ENCODE results near the gene TBX3.
A peak's percentile ranks its signal among the peaks of the same experiment; 100 is the strongest.

Gene TBX3

DNA sequence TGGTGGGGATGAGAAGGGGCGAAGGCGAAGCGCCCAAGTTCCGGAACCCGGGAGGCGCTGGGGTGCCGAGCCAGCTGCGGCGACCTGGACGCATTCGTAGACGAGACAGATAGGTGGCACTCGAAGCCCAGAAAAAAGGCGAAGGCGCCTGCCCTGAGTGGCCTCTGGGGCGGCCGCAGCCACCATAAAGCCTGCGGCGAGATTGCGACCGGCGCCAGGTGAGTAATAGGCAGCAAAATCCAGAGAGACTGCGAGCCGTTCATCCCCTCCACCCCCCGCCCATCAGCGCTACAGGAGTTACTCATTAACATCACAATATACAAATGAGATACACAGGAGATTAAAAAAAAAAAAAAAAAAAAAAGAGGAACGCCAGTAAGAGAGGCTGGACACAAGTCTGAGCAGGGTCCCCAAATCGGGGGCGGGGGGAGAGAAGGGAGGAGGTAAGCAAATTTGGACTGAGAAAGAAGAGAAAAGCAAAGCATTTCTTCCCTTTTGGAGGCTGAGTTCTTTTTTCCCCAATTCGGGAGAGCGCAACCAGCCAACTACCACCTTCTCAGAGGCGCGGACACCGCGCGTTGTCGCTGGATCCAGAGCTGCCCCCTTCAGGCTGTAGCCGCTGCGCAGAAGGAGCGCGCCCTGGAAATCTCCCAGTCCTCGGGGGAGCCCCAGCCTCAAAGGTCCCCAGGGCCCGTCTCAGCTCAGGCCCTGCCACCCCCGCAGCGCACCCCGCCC is 15.7 kb downstream of the TBX3 start:
- FAIRE-seq, result no peak

DNA sequence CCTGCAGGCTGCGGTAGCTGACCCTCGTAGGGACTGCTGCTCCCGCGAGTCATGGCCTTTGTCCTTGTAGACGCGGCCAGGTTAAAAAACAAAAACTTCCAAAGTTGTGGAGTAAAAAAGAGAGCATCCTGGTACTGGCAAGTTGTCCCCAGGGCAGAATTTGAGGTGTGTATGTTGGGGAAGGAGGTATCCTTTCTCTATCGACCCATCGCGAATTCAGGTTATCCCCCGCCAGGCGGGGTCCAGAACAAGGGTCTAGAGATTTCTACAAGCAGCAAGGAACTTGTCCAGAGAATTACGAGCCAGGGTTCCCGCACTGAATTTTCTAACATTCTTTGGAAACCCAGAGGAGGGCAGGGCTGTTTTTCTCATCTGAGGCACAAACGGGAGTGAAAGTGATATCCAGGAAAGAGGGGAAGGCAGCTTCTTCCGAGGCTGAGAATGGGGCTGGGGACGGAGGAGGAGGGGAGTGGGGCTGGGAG is 16.3 kb downstream of the TBX3 start:
- FAIRE-seq, result no peak

DNA sequence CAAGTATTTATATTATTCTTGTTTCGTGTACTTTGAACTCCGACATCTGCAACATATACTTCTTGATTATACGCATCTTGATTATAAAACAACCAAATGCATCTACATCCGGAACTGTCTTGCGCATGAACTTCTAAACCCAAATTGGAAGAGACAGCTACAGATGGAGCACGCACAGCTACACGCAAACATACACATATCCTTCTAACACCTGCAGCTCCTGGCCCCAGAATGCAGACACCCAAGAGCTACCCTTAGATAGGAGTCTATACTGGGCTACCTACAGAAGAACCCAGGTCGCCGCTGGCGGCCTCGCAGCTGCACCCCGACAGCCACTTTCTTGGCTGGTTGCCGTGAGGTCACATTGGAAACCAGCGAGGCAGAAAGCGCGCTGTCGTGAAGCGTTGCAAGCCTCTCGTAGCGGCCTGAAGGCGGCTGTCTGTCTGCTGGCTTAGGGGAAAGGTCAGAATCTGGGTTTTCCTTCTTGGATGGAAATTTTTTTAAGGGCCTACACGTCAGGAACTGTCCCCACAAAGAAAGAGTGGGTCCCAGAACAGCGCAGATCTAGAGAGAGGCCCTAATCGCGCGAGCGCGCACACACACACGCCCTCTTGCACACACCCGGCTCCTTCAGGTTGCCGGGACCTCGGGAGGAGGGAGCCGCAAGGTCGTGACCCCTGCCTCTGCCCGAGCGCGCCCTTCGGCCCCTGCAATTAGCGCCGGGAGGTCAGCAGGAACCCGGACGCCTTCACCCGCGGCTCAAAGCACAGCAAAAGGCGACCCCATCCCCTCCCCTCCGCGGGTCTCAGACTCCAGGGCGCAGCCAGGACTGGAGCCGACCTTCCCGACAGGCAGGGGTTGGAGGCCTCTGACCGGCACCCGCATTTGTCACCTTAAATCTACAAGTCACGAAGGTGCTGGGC is 17.0 kb downstream of the TBX3 start:
- FAIRE-seq, result no peak

DNA sequence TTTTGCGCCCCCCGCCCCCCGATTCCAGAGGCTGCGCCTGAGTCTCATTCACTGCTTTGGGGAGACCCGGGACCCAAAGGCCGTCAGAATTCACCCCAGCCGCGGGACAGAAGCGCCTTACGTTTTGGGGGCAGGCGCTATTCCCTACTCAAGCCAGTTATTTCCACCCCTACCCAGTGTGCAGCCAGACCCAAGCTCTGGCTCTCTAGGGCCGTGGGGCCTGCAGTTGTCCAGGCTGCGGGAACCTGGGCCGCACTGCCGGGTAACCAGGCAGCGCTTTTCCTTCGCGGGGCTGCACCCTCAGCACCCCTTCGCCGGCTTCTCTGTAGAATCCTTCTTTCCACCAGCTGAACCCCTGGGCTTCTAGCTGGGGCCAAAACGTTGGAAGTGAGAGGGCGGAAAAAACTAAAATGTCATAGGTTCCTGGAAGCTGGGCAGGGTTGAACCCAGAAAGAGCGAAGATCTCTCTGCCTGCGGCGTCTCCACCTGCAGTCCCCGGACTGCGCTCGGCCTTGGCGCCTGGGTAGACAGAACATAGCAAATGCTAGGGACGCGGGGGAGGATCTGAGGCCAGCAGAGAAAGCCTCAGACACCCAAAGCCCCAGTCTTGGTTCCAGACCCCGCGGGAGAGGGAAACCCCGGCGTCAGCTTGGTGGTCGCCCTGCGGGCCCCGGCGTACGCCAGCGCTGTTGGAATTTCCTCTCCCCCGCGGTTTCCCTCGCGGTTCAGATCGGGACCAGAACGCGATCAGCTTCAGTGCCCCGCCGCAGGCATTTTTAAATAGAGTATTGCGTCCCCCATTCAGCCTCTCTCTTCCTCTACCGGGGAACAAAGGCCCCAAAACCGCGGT is 18.3 kb downstream of the TBX3 start:
- FAIRE-seq, result no peak

DNA sequence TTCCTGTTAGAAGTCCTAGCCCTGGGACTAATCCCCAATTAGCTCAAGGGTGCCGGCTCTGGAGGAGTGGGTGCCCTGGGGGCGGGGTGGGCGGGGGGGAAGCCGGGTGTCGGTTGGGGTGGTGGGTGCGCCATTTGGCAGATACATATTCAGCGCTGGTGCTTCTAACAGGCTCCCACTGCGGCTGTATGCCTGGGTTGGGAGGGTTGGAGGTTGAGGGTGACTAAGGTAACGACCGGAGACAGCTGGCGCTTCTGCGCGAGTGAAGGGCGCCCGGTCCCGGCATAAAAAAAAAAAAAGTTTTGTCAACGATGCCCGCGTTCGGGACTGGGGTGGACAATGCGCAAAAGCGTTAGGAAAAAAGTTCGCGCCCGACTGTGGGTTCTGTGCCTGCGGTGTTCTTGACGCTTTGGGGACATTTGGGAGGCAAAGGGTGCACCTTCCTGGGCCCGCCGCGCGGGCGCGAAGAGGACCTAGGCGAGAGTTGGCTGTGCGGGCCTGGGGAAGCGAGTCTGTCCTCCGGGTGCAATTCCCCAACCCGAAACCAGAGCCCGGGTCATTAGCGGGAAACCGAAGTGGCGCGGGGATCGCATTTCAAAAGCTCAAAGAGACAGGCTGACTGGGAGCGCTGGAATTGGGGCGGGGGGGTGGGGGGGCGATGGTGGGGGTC is 19.2 kb downstream of the TBX3 start:
- no peak for FAIRE-seq

DNA sequence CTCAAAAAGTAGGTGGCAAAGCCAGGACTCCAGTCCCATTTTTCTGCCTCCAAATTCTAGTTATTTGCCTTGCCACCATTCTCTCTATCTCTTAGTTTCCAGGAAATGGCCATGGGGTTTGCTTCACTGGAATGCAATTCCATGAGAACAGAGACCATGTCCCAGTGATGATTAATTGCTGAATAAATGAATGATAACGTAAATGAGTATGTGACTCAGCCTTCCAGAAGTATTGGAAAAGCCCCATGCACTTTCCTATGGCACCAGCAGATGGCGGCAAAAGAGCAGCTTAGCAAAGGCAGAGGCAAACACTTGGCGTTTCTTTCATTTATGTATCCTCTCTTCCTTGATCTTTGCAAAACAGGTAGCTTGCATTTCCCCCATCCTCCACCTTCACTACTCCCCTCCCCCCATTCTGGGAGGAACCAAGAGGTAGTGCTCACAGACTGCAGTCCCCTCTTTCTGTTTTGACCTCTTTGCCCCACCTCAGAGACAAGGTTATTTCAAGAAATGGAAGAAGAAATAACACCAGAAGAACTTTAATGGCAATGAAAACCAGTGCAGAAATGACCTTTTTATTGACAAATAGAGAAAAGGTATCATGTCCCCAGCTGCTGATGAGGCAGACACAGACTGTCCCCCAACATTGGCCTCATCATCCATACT is 21.3 kb downstream of the TBX3 start:
- peak; percentile 23 for FAIRE-seq

DNA sequence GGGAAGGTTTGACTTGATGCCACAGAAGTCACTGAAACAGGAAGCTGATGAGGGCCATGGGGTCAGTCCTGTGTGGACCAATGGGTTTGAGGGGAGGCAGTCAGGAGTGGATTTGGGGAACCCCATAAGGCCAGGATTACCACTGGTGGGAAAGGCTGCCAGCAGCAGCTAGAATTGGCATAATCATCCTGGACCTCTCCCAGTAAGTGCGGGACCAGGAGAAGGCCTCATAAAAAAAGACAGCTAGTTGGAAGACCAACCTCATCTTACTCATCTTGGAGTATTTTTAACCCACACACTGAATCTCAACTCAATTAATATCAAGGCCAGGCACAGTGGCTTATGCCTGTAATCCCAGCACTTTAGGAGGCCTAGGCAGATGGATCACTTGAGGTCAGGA is 22.7 kb downstream of the TBX3 start:
- FAIRE-seq, result no peak

DNA sequence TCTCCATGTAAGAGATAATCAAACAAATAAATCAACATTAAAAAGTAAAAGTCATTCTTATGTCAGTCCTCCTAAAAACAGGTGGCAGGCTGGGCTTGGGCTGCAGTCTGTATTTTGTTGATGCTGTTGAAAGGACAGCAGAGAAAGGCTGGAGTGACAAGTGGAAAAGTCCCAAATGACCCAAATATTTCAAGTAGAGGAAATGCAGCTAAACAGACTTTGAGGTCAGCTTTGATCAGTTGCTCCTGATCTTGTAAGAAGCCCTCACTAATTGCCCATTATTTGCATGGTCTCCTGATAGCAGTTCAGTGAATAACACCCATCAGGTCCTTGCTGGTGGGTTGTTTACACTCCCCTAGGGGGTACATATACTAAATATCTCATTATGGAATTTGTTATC is 24.9 kb downstream of the TBX3 start:
- no peak for FAIRE-seq

DNA sequence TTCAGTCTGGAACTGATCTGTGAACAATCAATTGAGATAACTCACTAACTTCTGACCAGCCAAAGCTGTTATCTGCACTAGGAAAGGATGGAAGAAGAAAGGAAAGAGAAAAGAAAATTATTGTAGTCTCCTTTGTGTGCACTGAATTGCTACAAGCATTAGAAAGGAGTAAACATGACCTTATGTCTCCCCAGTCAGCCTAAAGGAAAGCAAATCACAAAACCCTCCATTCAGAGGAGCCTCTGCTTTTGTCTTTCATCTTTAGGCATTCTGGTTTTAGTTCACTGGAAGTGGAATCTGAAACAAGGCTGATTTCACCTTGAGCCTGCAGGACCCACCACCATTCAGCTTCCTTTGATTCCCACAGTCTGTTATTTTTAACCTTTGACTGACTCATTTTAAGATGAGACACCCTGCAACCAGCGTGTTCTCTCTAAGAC is 26.0 kb downstream of the TBX3 start:
- no peak for FAIRE-seq

DNA sequence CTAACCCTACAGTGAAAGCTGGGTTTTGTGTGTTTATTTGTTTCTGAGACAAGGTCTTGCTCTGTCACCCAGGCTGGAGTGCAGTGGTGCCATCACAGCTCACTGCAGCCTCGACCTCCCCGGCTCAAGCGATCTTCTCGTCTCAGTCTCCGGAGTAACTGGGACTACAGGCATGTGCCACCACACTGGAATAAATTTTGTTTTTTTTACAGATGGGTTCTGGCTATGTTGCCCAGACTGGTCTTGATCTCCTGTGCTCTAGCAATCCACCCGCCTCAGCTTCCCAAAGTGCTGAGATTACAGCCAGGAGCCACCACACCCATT is 26.4 kb downstream of the TBX3 start:
- no peak for FAIRE-seq

DNA sequence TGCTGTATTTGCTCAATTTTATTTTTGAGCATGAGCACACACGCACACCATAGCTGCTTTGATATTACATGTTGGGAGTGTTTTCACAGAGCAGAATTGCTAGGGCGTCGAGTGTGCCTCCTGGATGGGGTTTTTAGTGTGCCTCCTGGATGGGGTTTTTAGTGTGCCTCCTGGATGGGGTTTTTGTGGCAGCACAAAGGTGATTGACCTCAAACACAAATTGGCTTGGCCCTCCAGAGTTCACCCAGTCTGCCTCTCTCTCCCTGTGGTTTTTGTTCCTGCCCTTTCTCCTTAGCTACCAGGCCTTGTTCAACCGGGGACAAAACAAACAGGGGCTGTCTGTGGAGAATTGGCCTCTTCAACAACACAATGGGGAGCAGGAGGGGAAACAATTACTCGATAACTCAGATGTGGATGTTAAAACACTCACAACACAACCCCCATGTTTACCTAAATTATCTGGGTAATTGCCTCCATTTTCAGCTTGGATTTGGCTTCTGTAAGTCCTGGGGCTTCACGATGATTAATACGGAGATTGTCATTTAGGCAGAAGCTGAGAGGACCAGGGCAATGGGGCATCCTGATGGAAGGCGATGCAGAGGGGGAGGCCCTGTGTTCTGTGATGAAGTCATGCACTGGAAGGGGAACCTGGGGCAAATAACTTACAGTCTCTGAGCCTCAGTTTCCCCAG is 26.9 kb downstream of the TBX3 start:
- no peak for FAIRE-seq

DNA sequence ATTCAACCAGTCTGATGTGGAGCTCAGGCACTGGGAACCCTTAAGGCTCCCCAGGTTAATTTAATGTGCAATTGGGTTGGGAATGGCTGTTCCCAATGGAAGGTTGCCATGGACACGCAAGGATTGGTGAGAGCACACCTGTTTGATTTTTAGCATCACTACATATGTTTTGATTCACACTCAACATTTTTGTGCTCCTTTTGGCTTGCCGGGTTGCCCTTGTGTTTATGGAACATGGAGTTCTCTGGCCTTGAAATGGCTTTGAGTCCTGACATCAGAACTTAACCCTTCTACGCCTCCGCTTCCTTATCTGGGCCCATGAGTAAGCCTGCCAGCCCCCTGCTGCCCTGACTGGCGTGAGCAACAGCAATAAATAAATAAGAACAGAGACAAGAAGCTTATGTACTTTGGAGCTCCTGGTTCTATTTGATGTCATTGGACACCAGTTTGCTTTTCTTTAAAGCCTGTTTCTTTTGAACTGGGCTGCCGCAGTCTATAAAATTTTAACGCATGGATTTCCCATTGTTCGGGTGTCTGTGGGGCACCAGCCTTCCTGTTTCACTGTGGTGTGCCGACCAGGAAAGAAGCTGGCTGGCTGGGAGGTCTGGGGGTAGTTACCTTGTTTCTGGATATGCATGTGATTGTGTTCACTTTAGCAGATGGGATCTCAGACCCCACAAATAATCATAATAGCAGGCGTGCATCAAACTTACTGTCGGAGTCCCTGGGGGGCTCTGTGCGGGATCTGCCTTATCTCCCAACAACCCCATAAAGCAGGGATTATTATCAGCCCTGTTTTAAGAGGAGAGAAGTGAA is 27.8 kb downstream of the TBX3 start:
- FAIRE-seq, result no peak

DNA sequence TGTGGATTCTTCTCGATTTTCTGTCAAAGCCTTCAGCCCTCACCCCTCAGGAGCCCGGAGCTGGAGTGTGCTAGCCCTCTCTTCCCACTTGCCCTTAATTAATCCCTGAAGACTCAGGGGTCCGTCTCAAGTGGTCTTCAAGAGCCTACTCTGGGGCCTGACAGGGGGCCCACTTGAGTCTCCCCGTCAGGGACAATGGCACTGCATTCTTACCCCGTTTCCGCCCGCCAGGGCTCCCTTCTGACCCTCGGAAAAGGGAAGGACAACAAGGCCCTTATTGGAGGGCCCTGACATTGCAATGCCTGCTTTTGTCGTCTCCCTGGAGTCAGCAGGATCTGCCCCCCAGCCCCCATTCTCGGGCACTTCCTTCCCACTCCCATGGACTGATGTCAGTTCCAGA is 34.4 kb downstream of the TBX3 start:
- FAIRE-seq, result no peak

DNA sequence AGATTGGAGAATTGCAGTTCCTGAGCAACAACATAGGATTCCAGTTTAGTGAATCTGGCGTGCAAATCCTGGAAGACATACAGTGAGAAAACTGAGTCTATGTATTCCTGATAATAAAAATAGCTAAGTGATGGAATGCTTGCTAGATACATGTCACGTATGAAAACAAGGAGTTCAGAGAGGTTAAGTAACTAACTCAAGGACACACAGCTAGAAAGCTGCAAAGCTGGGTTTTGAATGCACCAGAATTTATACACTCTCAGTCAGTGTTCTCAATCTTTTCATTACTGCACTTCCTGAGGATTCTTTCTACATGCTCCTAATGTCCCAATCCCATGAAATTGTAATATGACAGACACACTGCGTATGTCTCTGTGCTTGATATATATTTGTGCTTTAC is 35.3 kb downstream of the TBX3 start:
- FAIRE-seq, result no peak

DNA sequence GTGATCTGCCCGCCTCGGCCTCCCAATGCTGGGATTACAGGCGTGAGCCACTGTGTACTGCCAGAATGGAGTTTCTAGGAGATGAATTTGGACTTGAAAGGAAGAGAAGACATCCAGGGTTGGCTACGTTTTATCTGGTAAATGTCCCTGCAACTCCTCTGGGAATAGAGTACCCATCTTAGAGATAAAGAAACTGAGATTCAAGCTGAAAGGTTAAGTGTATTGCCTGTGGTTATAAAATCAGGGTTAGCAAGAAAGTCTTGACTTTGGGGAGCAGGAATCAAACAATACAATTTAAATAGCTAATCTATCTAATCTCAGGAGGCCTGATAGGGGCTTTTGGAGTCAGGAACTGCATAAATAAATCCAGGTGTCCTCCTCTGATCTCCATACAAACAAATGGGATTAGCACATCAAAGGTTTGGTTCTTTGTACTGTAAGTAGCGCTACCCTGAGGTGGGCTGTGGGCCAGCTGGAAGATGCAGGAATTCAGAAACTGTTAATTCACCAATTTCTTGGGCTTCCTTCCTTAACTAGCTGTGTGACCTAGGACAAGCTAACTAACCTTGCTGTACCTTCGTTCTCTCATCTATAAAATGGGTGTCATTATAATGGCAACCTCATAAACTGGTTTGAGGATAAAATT is 45.1 kb downstream of the TBX3 start:
- FAIRE-seq, result no peak

DNA sequence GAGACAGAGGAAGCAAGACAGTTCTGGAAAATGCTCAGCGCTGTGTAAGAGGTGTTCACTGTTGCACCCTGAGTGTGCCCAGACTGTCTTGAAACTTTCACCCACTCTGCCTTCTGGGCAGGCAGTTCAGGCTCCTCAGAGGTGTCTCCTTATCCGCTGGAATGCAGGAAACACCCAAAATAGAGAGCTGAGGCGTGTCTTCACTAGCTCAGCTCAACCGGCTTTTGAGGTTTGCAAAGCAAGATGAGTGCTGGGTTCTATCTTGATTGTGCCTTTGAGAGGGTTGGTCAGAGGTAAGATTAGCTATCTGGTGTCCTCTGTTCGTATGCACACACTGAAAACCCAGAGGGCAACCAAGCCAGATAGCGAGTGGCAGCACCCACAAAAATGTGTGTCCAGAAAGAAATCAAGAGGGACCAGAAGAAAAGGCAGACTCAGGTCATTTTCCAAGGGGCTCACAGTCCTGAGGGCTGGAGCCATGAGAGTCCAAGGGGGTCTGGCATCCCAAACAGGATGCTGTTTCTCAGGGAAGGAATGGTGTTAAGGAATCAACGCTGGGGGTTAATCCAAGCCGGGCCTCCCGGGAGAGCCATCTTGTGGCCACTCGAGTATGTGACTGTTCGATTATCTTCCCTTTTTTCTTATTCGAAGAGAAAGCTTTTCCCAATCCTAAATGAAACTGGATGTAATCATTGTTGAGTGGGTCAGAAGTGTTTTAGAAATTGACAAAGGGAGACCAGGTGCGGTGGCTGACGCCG is 47.1 kb downstream of the TBX3 start:
- FAIRE-seq, result no peak

DNA sequence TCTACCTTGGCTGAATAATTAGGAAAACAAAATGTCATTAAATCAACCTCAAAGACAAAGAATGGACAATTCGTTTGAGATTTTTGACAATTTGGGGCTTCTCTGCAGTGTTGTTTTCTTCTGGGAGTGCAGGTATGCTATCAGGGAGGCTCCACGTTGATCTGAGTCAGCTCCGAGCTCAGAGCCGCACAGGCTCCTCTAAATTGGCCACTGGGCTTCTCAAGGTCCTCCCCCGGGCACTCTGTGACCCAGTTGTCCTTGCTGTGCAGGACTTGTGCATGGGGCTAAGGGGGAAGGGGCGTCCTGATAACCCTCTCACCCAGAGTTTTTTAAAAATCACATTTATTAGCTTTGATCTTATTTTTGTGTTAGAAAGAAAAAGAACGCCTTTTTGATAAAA is 52.7 kb downstream of the TBX3 start:
- no peak for FAIRE-seq

DNA sequence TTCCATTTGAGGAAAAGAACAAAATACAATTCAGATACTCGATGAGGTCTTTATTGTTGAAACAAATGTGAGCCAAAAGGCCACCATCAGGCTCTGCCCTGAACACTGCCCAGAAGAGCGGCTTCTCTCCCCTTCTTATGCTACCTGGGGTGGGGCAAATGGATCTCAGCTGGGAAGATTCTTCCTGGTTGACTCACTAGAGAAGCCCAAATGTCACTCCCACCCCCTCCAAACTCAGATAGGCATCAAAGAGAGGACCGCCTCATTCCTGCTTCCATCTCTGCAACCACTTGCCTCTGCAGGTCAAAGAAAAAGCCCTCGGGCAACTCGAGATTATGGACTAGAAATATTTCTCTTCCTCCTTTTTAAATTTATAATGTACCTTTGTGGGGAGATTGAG is 55.8 kb downstream of the TBX3 start:
- FAIRE-seq, result no peak

DNA sequence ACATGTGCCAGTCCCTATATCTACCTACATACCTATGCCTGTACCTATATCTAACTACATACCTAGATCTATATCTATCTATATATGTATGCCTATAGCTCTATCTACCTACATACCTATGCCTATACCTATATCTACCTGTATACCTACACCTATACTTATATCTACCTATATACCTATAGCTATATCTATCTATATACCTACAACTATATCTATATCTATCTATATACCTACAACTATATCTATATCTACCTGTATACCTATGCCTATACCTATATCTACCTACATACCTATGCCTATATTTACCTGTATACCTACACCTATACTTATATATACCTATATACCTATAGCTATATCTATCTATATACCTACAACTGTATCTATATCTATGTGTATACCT is 56.6 kb downstream of the TBX3 start:
- FAIRE-seq, result no peak

Data from endometrium (tissue), 2 donors.